SU-DHL-6 (cell line): ENCODE measurements around the gene APOC3.

ENCODE experiments used
- CTCF ChIP-seq: fragments of 200-600 bp; sonication (generic); IDR thresholded peaks from one replicate; pipeline ENCODE4 v1.5.1; 2017; ENCODE audit warnings: antibody characterized with exemption, mild to moderate bottlenecking, low read length, moderate library complexity; ENCODE audit not compliant: insufficient read depth, poor library complexity, severe bottlenecking
- EZH2phosphoT487 ChIP-seq: fragments of 200-600 bp; sonication (generic), shearing (Covaris generic); conservative IDR thresholded peaks from 2 replicates; pipeline ENCODE4 v1.6.1; 2018; ENCODE audit warnings: mild to moderate bottlenecking, antibody characterized with exemption, low read length, moderate library complexity, mixed read lengths

- TF ChIP-seq CTCF, result no peak
- TF ChIP-seq EZH2phosphoT487, result no peak
Measured at GRCh38 chr11:116793772-116794097, 36.0 kb upstream of the APOC3 start.
